Measurements from ENCODE around the gene SPECC1. TPM values are rescaled to one million over a fixed set of nuclear protein-coding genes. Genes with fewer than 3 reads are reported as not detected.

SPECC1 gene
- total and polyA plus RNA-seq, 2 donors (not counting 3 experiments of a cell fraction or from before 2014, with no cell fraction given) = 5.3 to 20.4 TPM

DNA sequence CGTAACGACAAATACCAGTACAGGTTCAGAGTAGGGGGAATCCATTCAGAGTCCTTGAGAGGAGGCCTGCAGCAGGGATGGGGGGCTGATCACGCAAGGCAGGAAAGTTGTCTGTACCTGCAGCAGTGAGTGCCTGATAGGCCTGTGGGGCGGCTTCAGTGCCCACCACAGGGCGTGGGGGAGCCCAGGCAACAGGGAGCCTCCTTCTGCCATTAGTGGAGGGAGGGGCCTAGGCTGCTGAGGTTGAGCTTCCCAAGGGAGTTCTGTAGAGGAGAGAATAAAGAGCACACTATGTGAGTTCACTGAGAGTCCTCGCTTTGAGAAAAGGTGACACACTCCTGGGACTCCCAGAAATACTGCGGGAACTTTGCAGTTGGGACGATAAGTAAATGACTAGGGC, 134.6 kb downstream of the SPECC1 start:
- no peak for TF ChIP-seq EZH2 (IDR thresholded peaks at IDR 0.05; ENCODE audit: borderline replicate concordance, low read depth, low read length, severe bottlenecking)
- TF ChIP-seq GATA2 (IDR thresholded peaks at IDR 0.05; ENCODE audit: insufficient read depth, insufficient read length, low read depth, low read length) = no peak
- no peak for TF ChIP-seq FOS (IDR thresholded peaks at IDR 0.05; ENCODE audit: borderline replicate concordance, insufficient read depth, low read length)
- TF ChIP-seq MYC (IDR thresholded peaks at IDR 0.05; ENCODE audit: low read depth, low read length) = no peak
- TF ChIP-seq POLR2AphosphoS5 (IDR thresholded peaks at IDR 0.05; ENCODE audit: insufficient read depth, low read depth, low read length) = no peak
- no peak for TF ChIP-seq CTCF (IDR thresholded peaks at IDR 0.05; ENCODE audit: extremely low read depth in 1 of 2, insufficient read depth in 1 of 2, low read depth in 1 of 2, low read length in 2 of 2)
- no peaks in the 10 kb centered on the region for H3K9me3 ChIP-seq (replicated peaks; ENCODE audit: control insufficient read depth, insufficient read depth, low read length)
- no peaks in the 10 kb centered on the region for H3K4me1 ChIP-seq (ENCODE audit: control insufficient read depth, extremely low read depth, insufficient read depth, low read length)
- BruUV-seq (replicated peaks) = no TSS peak
- H3K9me1 ChIP-seq (replicated peaks; ENCODE audit: control insufficient read depth, extremely low read depth, insufficient read depth, low read length) = no peaks in the 10 kb centered on the region
- H3K79me2 ChIP-seq (ENCODE audit: control insufficient read depth, insufficient read depth, low read length) = no peaks in the 10 kb centered on the region
- H3K4me2 ChIP-seq (ENCODE audit: insufficient read depth, low read length) = no peak overlapping the region
- no peak overlapping the region for H3K9ac ChIP-seq (replicated peaks; ENCODE audit: extremely low read depth, insufficient read depth, low read length)
- H3K36me3 ChIP-seq (ENCODE audit: control insufficient read depth in 2 of 2, extremely low read depth in 1 of 2, insufficient read depth in 2 of 2, low read length in 2 of 2) = no peaks in the 10 kb centered on the region
- no peak overlapping the region for H3K27ac ChIP-seq (ENCODE audit: insufficient read depth, low read depth, low read length)
- dilution Hi-C loops (cut with MboI; ENCODE audit: extremely low pct_ligation_motif_present, low sequenced_read_pairs) (no loop called here), intact Hi-C loops (cut with micrococcal nuclease) (no loop called here)
- H4K20me1 ChIP-seq (replicated peaks; ENCODE audit: control insufficient read depth, extremely low read depth, insufficient read depth, low read length) = no peaks in the 10 kb centered on the region
- no peak for DNase-seq (ENCODE audit: low read depth, low spot score)
- ChIA-PET POLR2A (no interaction called here), CTCF (no interaction called here)
- H3K27me3 ChIP-seq (ENCODE audit: control insufficient read depth in 2 of 2, insufficient read depth in 2 of 2, low read length in 2 of 2) = peaks cover 0 to 5% of the 10 kb centered on the region in 2 experiments
- no peak overlapping the region for H3K4me3 ChIP-seq (replicated peaks in 1 of 3; ENCODE audit: insufficient read depth in 1 of 3, low read depth in 1 of 3, low read length in 3 of 3)
- FAIRE-seq = no peak
- H2AFZ ChIP-seq (ENCODE audit: low read depth, low read length) = no peak overlapping the region

GRCh38 chr17:20145567-20145966, 136.4 kb downstream of the SPECC1 start:
- Histone ChIP-seq H3K9ac (replicated peaks; ENCODE audit: extremely low read depth, insufficient read depth, low read length) (no peak overlapping the region), H3K36me3 (ENCODE audit: control insufficient read depth in 2 of 2, extremely low read depth in 1 of 2, insufficient read depth in 2 of 2, low read length in 2 of 2) (no peaks in the 10 kb centered on the region), H3K4me3 (replicated peaks in 1 of 3; ENCODE audit: insufficient read depth in 1 of 3, low read depth in 1 of 3, low read length in 3 of 3) (no peak overlapping the region), H3K27me3 (ENCODE audit: control insufficient read depth in 2 of 2, insufficient read depth in 2 of 2, low read length in 2 of 2) (peaks cover 4 to 5% of the 10 kb centered on the region in 2 experiments), H3K4me2 (ENCODE audit: insufficient read depth, low read length) (no peak overlapping the region), H3K9me3 (replicated peaks; ENCODE audit: control insufficient read depth, insufficient read depth, low read length) (no peaks in the 10 kb centered on the region), H3K4me1 (ENCODE audit: control insufficient read depth, extremely low read depth, insufficient read depth, low read length) (no peaks in the 10 kb centered on the region), H2AFZ (ENCODE audit: low read depth, low read length) (no peak overlapping the region), H3K27ac (ENCODE audit: insufficient read depth, low read depth, low read length) (no peak overlapping the region), H3K9me1 (replicated peaks; ENCODE audit: control insufficient read depth, extremely low read depth, insufficient read depth, low read length) (no peaks in the 10 kb centered on the region), H4K20me1 (replicated peaks; ENCODE audit: control insufficient read depth, extremely low read depth, insufficient read depth, low read length) (no peaks in the 10 kb centered on the region), H3K79me2 (ENCODE audit: control insufficient read depth, insufficient read depth, low read length) (no peaks in the 10 kb centered on the region)
- no peak for DNase-seq (ENCODE audit: low read depth, low spot score)
- FAIRE-seq = no peak
- intact Hi-C loops (cut with micrococcal nuclease) (no loop called here), dilution Hi-C loops (cut with MboI; ENCODE audit: extremely low pct_ligation_motif_present, low sequenced_read_pairs) (no loop called here)
- CTCF ChIA-PET = interaction anchor here (0.7 kb wide), 1 partner anchor 51 kb away, joined by 3 read pairs; no protein-coding TSS in a partner anchor
- TF ChIP-seq CTCF (IDR thresholded peaks at IDR 0.05; ENCODE audit: extremely low read depth in 1 of 2, insufficient read depth in 1 of 2, low read depth in 1 of 2, low read length in 2 of 2) (no peak), EZH2 (IDR thresholded peaks at IDR 0.05; ENCODE audit: borderline replicate concordance, low read depth, low read length, severe bottlenecking) (no peak), FOS (IDR thresholded peaks at IDR 0.05; ENCODE audit: borderline replicate concordance, insufficient read depth, low read length) (no peak), MYC (IDR thresholded peaks at IDR 0.05; ENCODE audit: low read depth, low read length) (no peak), POLR2A (IDR thresholded peaks at IDR 0.05; ENCODE audit: low read depth, low read length) (no peak), JUN (IDR thresholded peaks at IDR 0.05; ENCODE audit: borderline replicate concordance, insufficient read depth, insufficient read length, low read depth) (no peak), MAX (IDR thresholded peaks at IDR 0.05; ENCODE audit: insufficient read depth, insufficient read length) (no peak), GATA2 (IDR thresholded peaks at IDR 0.05; ENCODE audit: insufficient read depth, insufficient read length, low read depth, low read length) (no peak)
- POLR2A ChIA-PET = no interaction called here
- no TSS peak for BruUV-seq (replicated peaks)
